Neural cell (in vitro differentiated cells): ENCODE measurements around the gene PDE10A.

Source experiments
- EZH2 ChIP-seq: fragments of 200-600, 300-800 bp; shearing (Covaris generic), sonication (generic); IDR thresholded peaks from 2 replicates; pipeline ENCODE4 v1.6.1; 2014; ENCODE audit warnings: antibody characterized with exemption, low read length, borderline replicate concordance, mild to moderate bottlenecking; ENCODE audit not compliant: insufficient read depth, poor library complexity, severe bottlenecking
- MXI1 ChIP-seq: fragments of 450-650 bp; conservative IDR thresholded peaks from 2 replicates; pipeline ENCODE4 v1.6.1; 2014; ENCODE audit warnings: antibody characterized with exemption, mild to moderate bottlenecking; ENCODE audit not compliant: poor library complexity, severe bottlenecking
- POLR2AphosphoS5 ChIP-seq: IDR thresholded peaks from 2 replicates; pipeline ENCODE4 v1.6.1; 2012
- SMC3 ChIP-seq: fragments of 450-650 bp; conservative IDR thresholded peaks from 2 replicates; pipeline ENCODE4 v1.6.1; 2014; ENCODE audit warnings: antibody characterized with exemption, mild to moderate bottlenecking, moderate library complexity; ENCODE audit not compliant: poor library complexity
- TAF1 ChIP-seq: IDR thresholded peaks from 2 replicates; pipeline ENCODE4 v1.6.1; 2012; ENCODE audit warnings: low read depth
- TF ChIP-seq, protein P1 (sequence below): fragments of 450-650 bp; IDR thresholded peaks from 2 replicates; pipeline ENCODE4 v1.5.1; 2014; ENCODE audit warnings: antibody characterized with exemption, mild to moderate bottlenecking, moderate library complexity; ENCODE audit not compliant: poor library complexity, severe bottlenecking
- TF ChIP-seq, protein P2 (sequence below): IDR thresholded peaks from 2 replicates; pipeline ENCODE4 v1.6.1; 2012; ENCODE audit warnings: borderline replicate concordance

DNA sequence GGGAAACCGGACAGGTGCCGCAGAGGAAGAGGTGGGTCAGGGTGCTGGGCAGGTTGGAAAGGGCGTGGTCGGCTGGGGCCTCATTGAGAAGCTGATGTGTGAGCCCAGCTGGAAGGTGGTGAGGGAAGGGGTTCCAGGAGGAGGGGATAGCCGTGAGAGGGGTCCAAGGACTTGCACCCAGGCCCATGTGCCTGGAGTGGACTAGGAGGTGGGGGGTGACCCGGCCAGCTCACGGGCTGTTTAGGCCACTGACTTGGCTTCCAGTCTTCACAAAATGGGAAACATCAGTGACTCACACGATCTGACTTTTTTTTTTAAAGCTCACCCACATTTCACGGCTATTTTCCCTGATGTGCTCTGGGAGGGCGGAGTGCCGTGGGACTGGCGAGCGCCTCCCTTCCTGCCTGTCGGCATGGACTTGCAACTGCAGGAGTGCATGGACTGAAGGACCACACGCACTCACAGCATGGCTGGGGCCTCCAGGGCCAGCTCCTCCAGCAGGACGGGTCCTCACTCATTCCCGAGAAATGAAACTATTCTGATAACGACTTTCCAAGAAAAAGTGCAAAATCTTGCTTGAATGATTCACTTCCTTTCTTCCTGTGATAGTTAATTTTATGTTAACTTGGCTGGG, 13.5 kb upstream of the PDE10A start:
- no peak for TF ChIP-seq SMC3
- TF ChIP-seq, protein P1, sequence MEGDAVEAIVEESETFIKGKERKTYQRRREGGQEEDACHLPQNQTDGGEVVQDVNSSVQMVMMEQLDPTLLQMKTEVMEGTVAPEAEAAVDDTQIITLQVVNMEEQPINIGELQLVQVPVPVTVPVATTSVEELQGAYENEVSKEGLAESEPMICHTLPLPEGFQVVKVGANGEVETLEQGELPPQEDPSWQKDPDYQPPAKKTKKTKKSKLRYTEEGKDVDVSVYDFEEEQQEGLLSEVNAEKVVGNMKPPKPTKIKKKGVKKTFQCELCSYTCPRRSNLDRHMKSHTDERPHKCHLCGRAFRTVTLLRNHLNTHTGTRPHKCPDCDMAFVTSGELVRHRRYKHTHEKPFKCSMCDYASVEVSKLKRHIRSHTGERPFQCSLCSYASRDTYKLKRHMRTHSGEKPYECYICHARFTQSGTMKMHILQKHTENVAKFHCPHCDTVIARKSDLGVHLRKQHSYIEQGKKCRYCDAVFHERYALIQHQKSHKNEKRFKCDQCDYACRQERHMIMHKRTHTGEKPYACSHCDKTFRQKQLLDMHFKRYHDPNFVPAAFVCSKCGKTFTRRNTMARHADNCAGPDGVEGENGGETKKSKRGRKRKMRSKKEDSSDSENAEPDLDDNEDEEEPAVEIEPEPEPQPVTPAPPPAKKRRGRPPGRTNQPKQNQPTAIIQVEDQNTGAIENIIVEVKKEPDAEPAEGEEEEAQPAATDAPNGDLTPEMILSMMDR = no peak
- TF ChIP-seq, protein P2, sequence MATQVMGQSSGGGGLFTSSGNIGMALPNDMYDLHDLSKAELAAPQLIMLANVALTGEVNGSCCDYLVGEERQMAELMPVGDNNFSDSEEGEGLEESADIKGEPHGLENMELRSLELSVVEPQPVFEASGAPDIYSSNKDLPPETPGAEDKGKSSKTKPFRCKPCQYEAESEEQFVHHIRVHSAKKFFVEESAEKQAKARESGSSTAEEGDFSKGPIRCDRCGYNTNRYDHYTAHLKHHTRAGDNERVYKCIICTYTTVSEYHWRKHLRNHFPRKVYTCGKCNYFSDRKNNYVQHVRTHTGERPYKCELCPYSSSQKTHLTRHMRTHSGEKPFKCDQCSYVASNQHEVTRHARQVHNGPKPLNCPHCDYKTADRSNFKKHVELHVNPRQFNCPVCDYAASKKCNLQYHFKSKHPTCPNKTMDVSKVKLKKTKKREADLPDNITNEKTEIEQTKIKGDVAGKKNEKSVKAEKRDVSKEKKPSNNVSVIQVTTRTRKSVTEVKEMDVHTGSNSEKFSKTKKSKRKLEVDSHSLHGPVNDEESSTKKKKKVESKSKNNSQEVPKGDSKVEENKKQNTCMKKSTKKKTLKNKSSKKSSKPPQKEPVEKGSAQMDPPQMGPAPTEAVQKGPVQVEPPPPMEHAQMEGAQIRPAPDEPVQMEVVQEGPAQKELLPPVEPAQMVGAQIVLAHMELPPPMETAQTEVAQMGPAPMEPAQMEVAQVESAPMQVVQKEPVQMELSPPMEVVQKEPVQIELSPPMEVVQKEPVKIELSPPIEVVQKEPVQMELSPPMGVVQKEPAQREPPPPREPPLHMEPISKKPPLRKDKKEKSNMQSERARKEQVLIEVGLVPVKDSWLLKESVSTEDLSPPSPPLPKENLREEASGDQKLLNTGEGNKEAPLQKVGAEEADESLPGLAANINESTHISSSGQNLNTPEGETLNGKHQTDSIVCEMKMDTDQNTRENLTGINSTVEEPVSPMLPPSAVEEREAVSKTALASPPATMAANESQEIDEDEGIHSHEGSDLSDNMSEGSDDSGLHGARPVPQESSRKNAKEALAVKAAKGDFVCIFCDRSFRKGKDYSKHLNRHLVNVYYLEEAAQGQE = no peak
- TF ChIP-seq TAF1 = no peak
- no peak for TF ChIP-seq EZH2
- TF ChIP-seq MXI1 = no peak
- TF ChIP-seq POLR2AphosphoS5 = no peak
